Neural progenitor cell (in vitro differentiated cells): ENCODE data around the gene TOM1. TPM values are rescaled to one million over a fixed set of nuclear protein-coding genes. Genes with fewer than 3 reads are reported as not detected.

Experiments
- DNase-seq: peaks from one replicate; pipeline ENCODE4 v3.0.0-alpha.2; 2016; ENCODE audit warnings: low spot score
- H2AFZ ChIP-seq: fragments of 200-600 bp; sonication (generic); replicated peaks from 2 replicates; pipeline ENCODE4 v1.6.1; 2016; ENCODE audit warnings: antibody characterized with exemption
- H3F3A ChIP-seq: fragments of 200-600 bp; sonication (generic); 2 replicates; pipeline ENCODE4 v1.6.1; 2016; ENCODE audit warnings: antibody characterized with exemption, low read depth
- H3K27ac ChIP-seq: fragments of 200-600 bp; sonication (generic); 2 replicates; pipeline ENCODE4 v1.5.1; 2016; ENCODE audit warnings: mild to moderate bottlenecking
- H3K27me3 ChIP-seq: fragments of 200-600 bp; sonication (generic); 2 replicates; pipeline ENCODE4 v1.6.1; 2016; ENCODE audit warnings: mild to moderate bottlenecking, moderate library complexity
- H3K36me3 ChIP-seq: fragments of 200-600 bp; sonication (generic); 2 replicates; pipeline ENCODE4 v1.5.1; 2016
- H3K4me1 ChIP-seq: fragments of 200-600 bp; sonication (generic); 2 replicates; pipeline ENCODE4 v1.6.1; 2016; ENCODE audit warnings: mixed run types
- H3K4me2 ChIP-seq: fragments of 200-600 bp; sonication (generic); 2 replicates; pipeline ENCODE4 v1.6.1; 2016
- H3K4me3 ChIP-seq: fragments of 200-600 bp; sonication (generic); 2 replicates; pipeline ENCODE4 v1.5.1; 2016
- H3K79me2 ChIP-seq: fragments of 200-600 bp; sonication (generic); 2 replicates; pipeline ENCODE4 v1.6.1; 2016; ENCODE audit warnings: low read depth
- H3K9ac ChIP-seq: fragments of 200-600 bp; sonication (generic); 2 replicates; pipeline ENCODE4 v1.6.1; 2016
- H3K9me3 ChIP-seq: fragments of 200-600 bp; sonication (generic); 2 replicates; pipeline ENCODE4 v1.5.1; 2016; ENCODE audit warnings: low read depth
- H4K20me1 ChIP-seq: fragments of 200-600 bp; sonication (generic); 2 replicates; pipeline ENCODE4 v1.6.1; 2016; ENCODE audit warnings: low read depth
- H3K27ac Mint-ChIP-seq: 3 replicates; pipeline ENCODE4 v1.8.0; 2021; ENCODE audit warnings: mixed read lengths
- H3K27me3 Mint-ChIP-seq: 2 replicates; pipeline ENCODE4 v1.8.0; 2022; ENCODE audit warnings: low read depth, mild to moderate bottlenecking, inconsistent platforms, moderate library complexity, mixed read lengths; ENCODE audit not compliant: insufficient read depth
- H3K36me3 Mint-ChIP-seq: 3 replicates; pipeline ENCODE4 v1.8.0; 2021; ENCODE audit warnings: mixed read lengths
- H3K4me1 Mint-ChIP-seq: 3 replicates; pipeline ENCODE4 v1.8.0; 2021; ENCODE audit warnings: mixed read lengths
- H3K4me3 Mint-ChIP-seq: 3 replicates; pipeline ENCODE4 v1.8.0; 2021; ENCODE audit warnings: mild to moderate bottlenecking, moderate library complexity, mixed read lengths
- H3K9me3 Mint-ChIP-seq: 3 replicates; pipeline ENCODE4 v1.8.0; 2020; ENCODE audit warnings: mixed read lengths
- EZH2 ChIP-seq: fragments of 200-600 bp; sonication (generic); IDR thresholded peaks from 2 replicates; pipeline ENCODE4 v1.6.1; 2017; ENCODE audit warnings: antibody characterized with exemption, mild to moderate bottlenecking, moderate library complexity
- EZH2phosphoT487 ChIP-seq: fragments of 200-600 bp; sonication (generic); IDR thresholded peaks from 2 replicates; pipeline ENCODE4 v1.6.1; 2017; ENCODE audit warnings: antibody characterized with exemption
- total RNA-seq: library from RNA; depleted of rRNA; stranded (reverse); fragments of >200 nt; gene quantifications from 2 replicates; pipeline ENCODE4 v1.2.3, GENCODE V29; 2015; ENCODE audit warnings: low replicate concordance
- TF ChIP-seq, protein P1 (sequence below): fragments of 200-600 bp; sonication (generic); IDR thresholded peaks from 2 replicates; pipeline ENCODE4 v1.5.1; 2017; ENCODE audit warnings: antibody characterized with exemption, mild to moderate bottlenecking

Gene TOM1
- total RNA-seq, 1 donor from 2014 or later = 28.6 TPM

DNA sequence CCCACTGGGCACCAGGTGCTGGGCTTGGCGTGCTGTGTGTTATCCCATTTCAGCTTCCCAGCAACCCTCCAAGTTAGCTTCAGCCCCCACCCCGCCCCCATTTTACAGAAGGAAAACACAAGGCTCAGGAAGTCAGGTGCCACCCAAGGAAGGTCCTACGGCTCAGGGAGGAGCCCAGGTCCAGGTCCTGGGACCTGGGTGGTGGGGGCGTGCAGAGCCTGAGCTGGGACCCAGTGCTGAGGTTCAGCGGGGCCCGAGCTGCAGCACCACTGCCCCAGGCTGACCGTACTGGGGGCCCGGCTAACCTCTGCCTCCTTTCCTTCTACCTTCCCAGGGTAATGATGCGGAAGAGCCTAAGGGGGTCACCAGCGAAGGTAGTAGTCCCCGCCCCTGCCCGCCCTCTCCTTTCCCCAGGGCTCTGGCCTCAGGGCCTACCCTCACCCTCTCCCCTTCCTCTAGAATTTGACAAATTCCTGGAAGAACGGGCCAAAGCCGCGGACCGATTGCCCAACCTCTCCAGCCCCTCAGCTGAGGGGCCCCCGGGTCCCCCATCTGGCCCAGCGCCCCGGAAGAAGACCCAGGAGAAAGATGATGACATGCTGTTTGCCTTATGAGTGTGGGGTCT is 47.0 kb downstream of the TOM1 start:
- peaks cover 4% of the 10 kb centered on the region for H3K27me3 Mint-ChIP-seq
- no peak overlapping the region for H3K4me3 ChIP-seq
- DNase-seq = no peak
- H3K9ac ChIP-seq = no peak overlapping the region
- H3K27me3 ChIP-seq = peaks cover 6% of the 10 kb centered on the region
- H3F3A ChIP-seq = peaks cover 20% of the 10 kb centered on the region
- no peaks in the 10 kb centered on the region for H3K36me3 ChIP-seq
- H4K20me1 ChIP-seq = no peaks in the 10 kb centered on the region
- no peak overlapping the region for H3K27ac Mint-ChIP-seq
- no peak overlapping the region for H2AFZ ChIP-seq
- no peaks in the 10 kb centered on the region for H3K9me3 Mint-ChIP-seq
- H3K79me2 ChIP-seq = no peaks in the 10 kb centered on the region
- H3K27ac ChIP-seq = no peak overlapping the region
- H3K9me3 ChIP-seq = no peaks in the 10 kb centered on the region
- no peak overlapping the region for H3K4me3 Mint-ChIP-seq
- peaks cover 17% of the 10 kb centered on the region for H3K4me1 Mint-ChIP-seq
- TF ChIP-seq EZH2 (no peak), EZH2phosphoT487 (no peak)
- TF ChIP-seq, protein P1, sequence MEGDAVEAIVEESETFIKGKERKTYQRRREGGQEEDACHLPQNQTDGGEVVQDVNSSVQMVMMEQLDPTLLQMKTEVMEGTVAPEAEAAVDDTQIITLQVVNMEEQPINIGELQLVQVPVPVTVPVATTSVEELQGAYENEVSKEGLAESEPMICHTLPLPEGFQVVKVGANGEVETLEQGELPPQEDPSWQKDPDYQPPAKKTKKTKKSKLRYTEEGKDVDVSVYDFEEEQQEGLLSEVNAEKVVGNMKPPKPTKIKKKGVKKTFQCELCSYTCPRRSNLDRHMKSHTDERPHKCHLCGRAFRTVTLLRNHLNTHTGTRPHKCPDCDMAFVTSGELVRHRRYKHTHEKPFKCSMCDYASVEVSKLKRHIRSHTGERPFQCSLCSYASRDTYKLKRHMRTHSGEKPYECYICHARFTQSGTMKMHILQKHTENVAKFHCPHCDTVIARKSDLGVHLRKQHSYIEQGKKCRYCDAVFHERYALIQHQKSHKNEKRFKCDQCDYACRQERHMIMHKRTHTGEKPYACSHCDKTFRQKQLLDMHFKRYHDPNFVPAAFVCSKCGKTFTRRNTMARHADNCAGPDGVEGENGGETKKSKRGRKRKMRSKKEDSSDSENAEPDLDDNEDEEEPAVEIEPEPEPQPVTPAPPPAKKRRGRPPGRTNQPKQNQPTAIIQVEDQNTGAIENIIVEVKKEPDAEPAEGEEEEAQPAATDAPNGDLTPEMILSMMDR = no peak
- no peaks in the 10 kb centered on the region for H3K36me3 Mint-ChIP-seq
- peaks cover 15% of the 10 kb centered on the region for H3K4me1 ChIP-seq
- no peak overlapping the region for H3K4me2 ChIP-seq

DNA sequence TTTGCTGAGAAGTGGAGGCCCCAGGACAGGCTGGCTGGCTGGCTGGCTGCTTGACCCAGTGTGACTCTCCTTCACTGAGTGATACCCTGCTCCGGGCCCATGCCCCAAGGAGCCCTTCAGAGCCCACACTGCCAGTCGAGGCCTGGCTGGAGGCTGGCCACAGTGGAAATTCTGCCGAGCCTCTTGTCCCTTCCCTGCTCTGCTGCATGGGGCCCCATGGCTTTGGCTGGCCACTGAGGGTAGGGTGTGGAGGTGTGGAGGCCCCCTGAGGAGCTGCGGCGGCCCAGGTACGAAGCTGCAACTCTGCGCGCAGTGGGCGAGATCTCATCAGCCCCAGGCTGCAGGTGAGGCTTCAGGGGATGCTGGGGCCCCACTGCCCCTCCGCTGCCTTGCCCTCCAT is 47.8 kb downstream of the TOM1 start:
- no peak overlapping the region for H3K9ac ChIP-seq
- H3K27ac Mint-ChIP-seq = no peak overlapping the region
- no peaks in the 10 kb centered on the region for H3K9me3 Mint-ChIP-seq
- no peak overlapping the region for H3K4me3 Mint-ChIP-seq
- H3K9me3 ChIP-seq = no peaks in the 10 kb centered on the region
- H3K36me3 ChIP-seq = no peaks in the 10 kb centered on the region
- H3K27me3 ChIP-seq = peaks cover 10% of the 10 kb centered on the region
- no peaks in the 10 kb centered on the region for H3K79me2 ChIP-seq
- peaks cover 15% of the 10 kb centered on the region for H3K4me1 ChIP-seq
- H3K4me1 Mint-ChIP-seq = peaks cover 22% of the 10 kb centered on the region
- H4K20me1 ChIP-seq = no peaks in the 10 kb centered on the region
- no peak overlapping the region for H2AFZ ChIP-seq
- H3K27ac ChIP-seq = no peak overlapping the region
- H3K27me3 Mint-ChIP-seq = peaks cover 4% of the 10 kb centered on the region
- no peak overlapping the region for H3K4me2 ChIP-seq
- DNase-seq = no peak
- H3F3A ChIP-seq = peaks cover 22% of the 10 kb centered on the region
- no peaks in the 10 kb centered on the region for H3K36me3 Mint-ChIP-seq
- TF ChIP-seq, protein P1 = no peak
- no peak for TF ChIP-seq EZH2
- no peak for TF ChIP-seq EZH2phosphoT487
- no peak overlapping the region for H3K4me3 ChIP-seq

DNA sequence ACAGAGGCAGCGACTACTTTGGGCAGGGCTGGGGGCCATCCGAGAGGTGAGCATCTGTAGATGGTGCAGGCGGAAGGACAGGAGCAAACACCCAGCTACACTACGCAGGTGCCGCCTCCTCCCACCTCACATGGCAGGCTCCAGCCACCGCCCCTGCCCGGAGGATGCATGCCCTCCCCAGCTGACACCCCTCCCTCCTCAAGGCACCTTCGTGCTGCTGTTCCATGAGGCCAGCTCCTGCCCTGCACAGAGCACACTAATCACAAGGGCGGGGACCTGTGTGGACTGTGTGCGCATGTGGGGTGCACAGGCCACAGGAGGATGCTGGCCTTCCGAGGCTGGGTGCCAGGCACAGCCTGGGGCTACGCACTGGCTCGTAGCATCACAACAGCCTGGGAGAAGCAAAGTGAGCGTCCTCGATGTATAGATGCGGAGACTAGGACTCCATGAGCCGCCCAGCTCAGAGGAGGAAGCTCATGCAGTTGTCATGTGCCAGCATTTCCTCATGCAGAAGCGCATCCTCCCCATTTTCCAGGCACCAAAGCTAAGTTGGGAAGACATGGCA is 48.4 kb downstream of the TOM1 start:
- TF ChIP-seq, protein P1 = no peak
- TF ChIP-seq EZH2phosphoT487 (no peak), EZH2 (no peak)
- H3K4me1 Mint-ChIP-seq = peaks cover 22% of the 10 kb centered on the region
- peaks cover 4% of the 10 kb centered on the region for H3K27me3 Mint-ChIP-seq
- H2AFZ ChIP-seq = no peak overlapping the region
- no peak overlapping the region for H3K9ac ChIP-seq
- no peaks in the 10 kb centered on the region for H3K36me3 ChIP-seq
- peaks cover 10% of the 10 kb centered on the region for H3K27me3 ChIP-seq
- H3K27ac Mint-ChIP-seq = no peak overlapping the region
- H3K4me1 ChIP-seq = peaks cover 15% of the 10 kb centered on the region
- no peak overlapping the region for H3K4me2 ChIP-seq
- H3K4me3 Mint-ChIP-seq = no peak overlapping the region
- H3K36me3 Mint-ChIP-seq = no peaks in the 10 kb centered on the region
- no peak overlapping the region for H3K27ac ChIP-seq
- H3F3A ChIP-seq = peaks cover 28% of the 10 kb centered on the region
- H3K9me3 Mint-ChIP-seq = no peaks in the 10 kb centered on the region
- no peak for DNase-seq
- H4K20me1 ChIP-seq = no peaks in the 10 kb centered on the region
- no peak overlapping the region for H3K4me3 ChIP-seq
- H3K9me3 ChIP-seq = no peaks in the 10 kb centered on the region
- no peaks in the 10 kb centered on the region for H3K79me2 ChIP-seq
